HG03039 (cell line): Measurements from ENCODE around the gene DFFB.
"Not testable (repeated sequence)": the region's sequence is repeated elsewhere in the genome, so short reads cannot be mapped to it uniquely, and the experiment has no call there.

ENCODE experiments used
- ATAC-seq: cut with Tn5 transposase; IDR thresholded peaks from one replicate; pipeline ENCODE4 v1.9.1; 2021; ENCODE audit warnings: mild to moderate bottlenecking, moderate library complexity; ENCODE audit not compliant: unreplicated experiment

Gene DFFB

GRCh38 chr1:3856923-3857790 lies at the start of gene DFFB, which contains the start of gene CEP104:
DFFB (plus strand) TSS chr1:3857476; CDS start chr1:3857604, 128 bp downstream.
CEP104 (minus strand) TSS chr1:3857211; CDS start chr1:3852407, 4,804 bp downstream.
- ATAC-seq: peak; percentile 89

DNA sequence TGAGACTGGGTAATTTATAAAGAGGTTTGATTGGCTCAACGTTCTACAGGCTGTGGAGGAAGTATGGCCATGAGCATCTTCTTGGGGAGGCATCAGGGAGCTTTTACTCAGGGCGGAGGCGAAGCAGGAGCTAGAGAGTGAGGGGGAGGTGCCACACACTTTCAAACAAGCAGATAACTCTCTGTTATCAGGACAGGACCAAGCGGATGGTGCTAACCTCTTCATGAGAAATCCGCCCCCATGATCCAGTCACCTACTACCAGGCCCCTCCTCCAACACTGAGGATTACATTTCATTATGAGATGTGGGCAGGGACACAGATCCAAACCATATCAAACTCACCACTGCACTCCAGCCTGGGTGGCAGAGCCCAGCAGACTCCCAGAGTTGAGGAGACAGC lies 49.5 kb upstream of the DFFB start:
- ATAC-seq: no peak

DNA sequence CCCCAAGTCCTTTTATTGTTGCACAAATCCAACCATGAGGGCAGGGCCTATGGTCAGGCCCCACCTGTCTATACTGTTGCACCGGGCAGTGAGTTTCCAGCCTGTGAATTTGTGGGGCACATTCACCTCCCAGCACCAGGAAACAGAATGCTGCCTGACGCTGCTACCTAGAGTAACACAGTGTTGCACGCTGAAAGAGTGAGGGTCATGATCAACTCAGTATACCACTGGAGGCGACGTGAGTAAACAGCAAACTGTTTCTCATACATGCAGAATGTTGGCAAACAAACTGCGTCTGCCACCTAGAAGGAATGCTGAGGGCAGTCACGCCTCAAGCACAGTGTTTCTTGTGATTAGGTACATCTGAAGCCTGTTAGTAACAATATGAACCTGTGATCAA lies 47.6 kb upstream of the DFFB start:
- ATAC-seq: no peak

DNA sequence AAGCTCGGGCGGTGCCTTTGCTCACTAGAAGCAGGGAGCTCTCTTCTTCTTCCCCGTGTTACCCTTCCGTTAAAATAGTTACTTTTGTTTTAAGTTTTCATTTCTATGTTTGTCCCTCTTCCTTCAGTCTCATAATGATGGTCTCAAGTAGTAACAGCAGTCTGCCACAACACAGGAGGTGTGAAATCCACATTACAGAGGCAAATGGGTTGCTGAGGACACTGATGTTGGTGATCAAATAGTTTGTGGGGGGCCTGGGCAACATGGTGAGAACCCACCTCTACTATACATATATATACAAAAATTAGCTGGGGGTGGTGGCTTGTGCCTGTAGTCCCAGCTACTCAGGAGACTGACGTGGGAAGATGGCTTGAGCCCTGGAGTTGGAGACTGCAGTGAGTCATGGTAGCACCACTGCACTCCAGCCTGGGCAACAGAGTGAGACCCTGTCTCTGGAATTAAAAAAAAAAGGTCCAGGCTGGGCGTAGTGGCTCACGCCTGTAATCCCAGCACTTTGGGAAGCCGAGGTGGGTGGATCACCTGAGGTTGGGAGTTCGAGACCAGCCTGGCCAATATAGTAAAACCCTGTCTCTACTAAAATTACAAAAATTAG lies 47.0 kb upstream of the DFFB start:
- ATAC-seq: not testable (repeated sequence)

GRCh38 chr1:3811595-3811911 lies 45.7 kb upstream of the DFFB start:
- no peak for ATAC-seq

- no peak for ATAC-seq
Observed at GRCh38 chr1:3814065-3814464, 43.2 kb upstream of the DFFB start.

- ATAC-seq: no peak
Observed at GRCh38 chr1:3814771-3815561, 42.3 kb upstream of the DFFB start.

DNA sequence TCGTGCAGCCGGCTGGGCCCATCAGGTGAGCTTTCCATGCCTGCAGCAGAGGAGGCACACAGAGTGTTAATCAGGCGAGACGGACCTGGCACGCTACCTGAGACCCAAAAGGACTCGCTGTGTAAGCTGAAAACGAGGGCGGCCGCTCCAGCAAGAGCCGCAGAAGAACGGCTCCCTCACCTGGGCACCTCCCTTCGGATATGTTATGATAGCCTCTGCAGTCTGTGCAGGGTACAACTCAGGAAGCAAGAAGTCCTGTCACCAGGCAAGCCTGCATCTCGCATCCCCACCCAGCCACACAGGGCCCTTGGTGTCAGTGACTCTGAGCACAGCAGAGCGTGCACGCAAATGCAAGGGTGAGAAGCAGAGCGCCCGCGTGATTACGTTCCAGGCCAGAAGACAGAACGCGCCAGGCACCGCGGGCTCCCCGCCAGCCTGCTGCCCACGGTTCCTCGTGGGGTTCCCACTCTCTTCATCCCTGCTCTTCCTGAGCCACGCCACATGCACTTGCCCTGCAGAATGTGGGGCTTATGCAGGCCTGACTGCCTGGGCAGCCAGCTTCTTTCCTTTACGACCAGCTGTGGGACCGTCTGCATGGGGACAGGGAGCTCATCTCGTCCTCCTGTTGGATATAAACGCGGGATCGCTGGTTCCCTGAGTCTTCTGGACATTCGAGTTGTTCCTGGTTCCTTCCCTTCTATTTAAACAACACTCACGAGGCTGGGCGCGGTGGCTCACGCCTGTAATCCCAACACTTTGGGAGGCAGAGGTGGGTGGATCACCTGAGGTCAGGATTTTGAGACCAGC lies 40.7 kb upstream of the DFFB start:
- ATAC-seq: no peak

GRCh38 chr1:3817138-3817740 lies 40.0 kb upstream of the DFFB start:
- no peak for ATAC-seq

- no peak for ATAC-seq
Observed at GRCh38 chr1:3817821-3818597, 39.3 kb upstream of the DFFB start.

DNA sequence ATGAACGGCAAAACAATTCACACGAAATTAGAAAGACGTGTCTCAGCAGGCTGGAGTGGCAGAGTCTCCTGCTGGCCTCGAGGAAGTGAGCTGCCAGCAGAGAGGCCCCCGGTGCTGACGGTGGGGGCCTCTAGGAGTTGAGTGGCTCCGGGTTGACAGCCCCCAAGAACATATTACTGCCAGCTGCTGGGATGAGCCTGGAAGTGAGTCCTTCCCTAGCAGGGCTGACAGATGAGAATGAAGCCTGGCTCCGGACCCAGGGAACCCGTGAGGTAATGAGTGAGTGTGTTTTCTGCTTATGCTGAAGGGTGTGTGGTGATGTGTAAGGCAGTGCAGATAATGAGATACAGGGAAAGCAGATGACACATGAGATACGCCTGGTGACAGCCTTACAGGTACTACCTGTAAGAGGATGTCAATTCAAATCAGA lies 37.5 kb upstream of the DFFB start:
- no peak for ATAC-seq

DNA sequence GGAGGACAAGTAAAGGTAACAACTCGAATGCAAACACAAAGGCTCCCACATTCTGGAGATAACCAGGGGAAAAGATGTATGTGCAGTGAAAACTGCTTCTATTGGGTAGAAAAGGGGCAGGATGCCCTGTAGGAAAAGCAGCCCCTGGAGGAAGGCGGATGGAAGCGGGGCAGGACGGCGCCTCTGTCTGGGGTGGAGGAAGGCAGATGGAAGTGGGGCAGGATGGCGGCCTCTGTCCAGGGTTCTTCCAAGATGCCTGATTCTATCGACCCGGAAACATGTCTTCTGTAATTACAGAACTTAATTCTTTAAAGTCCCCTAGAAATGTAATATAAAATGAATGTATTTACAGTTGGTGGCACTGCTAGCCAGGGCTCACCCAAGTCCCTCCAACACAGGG lies 37.0 kb upstream of the DFFB start:
- ATAC-seq: no peak

- no peak for ATAC-seq
Observed at GRCh38 chr1:3821004-3821403, 36.3 kb upstream of the DFFB start.

GRCh38 chr1:3821447-3821846 lies 35.8 kb upstream of the DFFB start:
- ATAC-seq: no peak

- ATAC-seq: no peak
Observed at GRCh38 chr1:3821908-3822307, 35.4 kb upstream of the DFFB start.

GRCh38 chr1:3822421-3822820 lies 34.9 kb upstream of the DFFB start:
- ATAC-seq: no peak

DNA sequence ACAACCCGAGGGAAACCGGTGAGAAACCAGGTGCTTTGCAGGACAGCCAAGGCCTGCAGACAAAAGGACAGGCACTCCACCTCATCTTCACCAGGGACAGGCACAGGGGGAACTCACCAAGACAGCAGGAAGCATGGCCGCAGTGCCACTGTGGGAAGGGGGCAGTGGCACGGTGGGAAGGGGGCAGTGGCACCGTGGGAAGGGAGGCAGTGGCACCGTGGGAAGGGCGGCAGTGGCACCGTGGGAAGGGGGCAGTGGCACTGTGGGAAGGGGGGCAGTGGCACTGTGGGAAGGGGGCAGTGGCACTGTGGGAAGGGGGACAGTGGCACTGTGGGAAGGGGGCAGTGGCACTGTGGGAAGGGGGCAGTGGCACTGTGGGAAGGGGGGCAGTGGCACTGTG lies 32.6 kb upstream of the DFFB start:
- no peak for ATAC-seq

GRCh38 chr1:3825356-3825755 lies 31.9 kb upstream of the DFFB start:
- ATAC-seq: no peak

- no peak for ATAC-seq
Observed at GRCh38 chr1:3827813-3828307, 29.4 kb upstream of the DFFB start.
